ENCODE data around the gene TBCD. TPM values are rescaled to one million over a fixed set of nuclear protein-coding genes. Genes with fewer than 3 reads are reported as not detected.

The TBCD gene
- total RNA-seq, 1 experiment from 2014 or later, result 129 TPM

GRCh38 chr17:82826211-82826610 lies 74.3 kb downstream of the TBCD start:
- Histone ChIP-seq H2BK120ac (ENCODE audit: low read depth, low read length, poor library complexity, severe bottlenecking) (no peak overlapping the region), H3K18ac (ENCODE audit: insufficient read length, low read depth, low read length) (no peak overlapping the region), H3K14ac (ENCODE audit: insufficient read depth, low read length) (no peak overlapping the region), H2BK12ac (ENCODE audit: insufficient read length, low read depth, low read length) (no peak overlapping the region), H3T11ph (ENCODE audit: low read length) (no peak overlapping the region), H3K79me1 (ENCODE audit: insufficient read depth, low read depth, low read length, poor library complexity, severe bottlenecking) (no peaks in the 10 kb centered on the region), H4K8ac (replicated peaks; ENCODE audit: insufficient read length, low read depth, low read length) (no peak overlapping the region), H2BK15ac (ENCODE audit: low read depth, low read length) (no peak overlapping the region), H3K23me2 (ENCODE audit: insufficient read length, low read depth, low read length, poor library complexity, severe bottlenecking) (no peaks in the 10 kb centered on the region), H2AFZ (ENCODE audit: low read length) (no peak overlapping the region), H3K27ac (ENCODE audit: insufficient read length, low read depth, low read length) (no peak overlapping the region), H3K4me1 (ENCODE audit: insufficient read depth, low read length) (no peaks in the 10 kb centered on the region; the same call in 1 of the 2 replicates), H4K20me1 (ENCODE audit: control insufficient read depth, insufficient read depth, insufficient read length) (no peaks in the 10 kb centered on the region), H4K5ac (ENCODE audit: insufficient read length, low read depth, low read length) (no peak overlapping the region), H3K9me3 (ENCODE audit: control insufficient read depth, low read depth, low read length) (no peaks in the 10 kb centered on the region), H4K91ac (ENCODE audit: insufficient read length, low read depth, low read length) (no peak overlapping the region), H2BK20ac (ENCODE audit: low read depth, low read length, poor library complexity, severe bottlenecking) (no peak overlapping the region), H3K4me2 (ENCODE audit: insufficient read depth, insufficient read length, low read length) (no peak overlapping the region), H3K79me2 (ENCODE audit: insufficient read depth, low read length) (peaks cover 2% of the 10 kb centered on the region; the same call in 1 of the 2 replicates), H3K9ac (ENCODE audit: extremely low read depth, insufficient read length, low read length) (no peak overlapping the region), H3K23ac (ENCODE audit: insufficient read length, low read depth, low read length) (no peak overlapping the region), H2BK5ac (ENCODE audit: insufficient read length, low read length) (no peak overlapping the region), H2AK5ac (ENCODE audit: insufficient read length, low read length) (no peak overlapping the region), H3K56ac (ENCODE audit: insufficient read length, low read depth, low read length) (no peak overlapping the region), H3K4ac (ENCODE audit: low read depth, low read length) (no peak overlapping the region), H3K27me3 (ENCODE audit: insufficient read depth, low read length) (no peaks in the 10 kb centered on the region)
- TF ChIP-seq, protein P1, sequence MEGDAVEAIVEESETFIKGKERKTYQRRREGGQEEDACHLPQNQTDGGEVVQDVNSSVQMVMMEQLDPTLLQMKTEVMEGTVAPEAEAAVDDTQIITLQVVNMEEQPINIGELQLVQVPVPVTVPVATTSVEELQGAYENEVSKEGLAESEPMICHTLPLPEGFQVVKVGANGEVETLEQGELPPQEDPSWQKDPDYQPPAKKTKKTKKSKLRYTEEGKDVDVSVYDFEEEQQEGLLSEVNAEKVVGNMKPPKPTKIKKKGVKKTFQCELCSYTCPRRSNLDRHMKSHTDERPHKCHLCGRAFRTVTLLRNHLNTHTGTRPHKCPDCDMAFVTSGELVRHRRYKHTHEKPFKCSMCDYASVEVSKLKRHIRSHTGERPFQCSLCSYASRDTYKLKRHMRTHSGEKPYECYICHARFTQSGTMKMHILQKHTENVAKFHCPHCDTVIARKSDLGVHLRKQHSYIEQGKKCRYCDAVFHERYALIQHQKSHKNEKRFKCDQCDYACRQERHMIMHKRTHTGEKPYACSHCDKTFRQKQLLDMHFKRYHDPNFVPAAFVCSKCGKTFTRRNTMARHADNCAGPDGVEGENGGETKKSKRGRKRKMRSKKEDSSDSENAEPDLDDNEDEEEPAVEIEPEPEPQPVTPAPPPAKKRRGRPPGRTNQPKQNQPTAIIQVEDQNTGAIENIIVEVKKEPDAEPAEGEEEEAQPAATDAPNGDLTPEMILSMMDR (conservative IDR thresholded peaks at IDR 0.05), result no peak
- peaks cover 17 to 19% of the 10 kb centered on the region in 2 experiments for H3K4me1 Mint-ChIP-seq
- no peak overlapping the region for H3K4me3 Mint-ChIP-seq
- no peaks in the 10 kb centered on the region; the same call in 1 of the 2 replicates for H3K27me3 Mint-ChIP-seq (ENCODE audit: low read depth)
- no peak for DNase-seq
- H3K36me3 Mint-ChIP-seq (ENCODE audit: insufficient read depth in 1 of 3, low read depth in 3 of 3), result peaks cover 43 to 55% (median 52%) of the 10 kb centered on the region in 3 experiments
- no peak overlapping the region for H3K27ac Mint-ChIP-seq
- peaks cover 4 to 12% of the 10 kb centered on the region in 2 experiments; a peak in 4 of 5 replicates for H3K9me3 Mint-ChIP-seq
